Right lobe of liver (tissue), 6 donors: ENCODE measurements around the gene LMOD2. TPM values are rescaled to one million over a fixed set of nuclear protein-coding genes. Genes with fewer than 3 reads are reported as not detected.

Experiments used
- ATAC-seq, 4 donors: fragments of 200-7000 bp; cut with Tn5 transposase; one replicate each; pipeline ENCODE4 v1.9.1; 2020; ENCODE audit warnings: mild to moderate bottlenecking in 4 of 4, moderate library complexity in 4 of 4
- DNase-seq, 3 donors: peaks; one replicate each; pipeline ENCODE4 v3.0.0-alpha.2; 2020
- H3K27ac ChIP-seq, 3 donors: fragments of 200-600 bp; one replicate each; pipeline ENCODE4 v1.8.0; 2022
- H3K27me3 ChIP-seq, 2 donors: fragments of 200-600 bp; one replicate each; pipeline ENCODE4 v1.8.0; 2022
- H3K36me3 ChIP-seq, 4 donors: fragments of 200-600 bp; sonication (generic) in 1 of 4; one replicate each; pipeline versions ENCODE4 v1.5.1 to v1.8.0; 2017 to 2022; ENCODE audit warnings: control low read depth in 1 of 4
- H3K4me1 ChIP-seq, 4 donors: fragments of 200-600 bp; sonication (generic) in 1 of 4; one replicate each; pipeline versions ENCODE4 v1.5.1 to v1.8.0; 2017 to 2022; ENCODE audit warnings: control low read depth in 1 of 4
- H3K4me3 ChIP-seq, 3 donors: fragments of 200-600 bp; one replicate each; pipeline ENCODE4 v1.8.0; 2022
- H3K9me3 ChIP-seq, 4 donors: fragments of 200-600 bp; sonication (generic) in 1 of 4; one replicate each; pipeline versions ENCODE4 v1.5.1 to v1.8.0; 2017 to 2022; ENCODE audit warnings: control low read depth in 1 of 4
- CTCF ChIP-seq, 4 donors: fragments of 200-600 bp in 3 of 4; fragments of 450-650 bp in 1 of 4; IDR thresholded peaks; one replicate each; pipeline versions ENCODE4 v1.5.1 to v1.8.0; 2016 to 2022; ENCODE audit warnings: antibody characterized with exemption in 4 of 4, mild to moderate bottlenecking in 2 of 4
- POLR2A ChIP-seq: fragments of 450-650 bp; IDR thresholded peaks from one replicate; pipeline ENCODE4 v1.6.1; 2017; ENCODE audit warnings: antibody characterized with exemption, mild to moderate bottlenecking
- WGBS: methylation state at CpG from one replicate; pipeline ENCODE4 v1.1.6; 2018; ENCODE audit warnings: low coverage, low lambda C conversion rate; ENCODE audit not compliant: insufficient coverage; ENCODE audit errors: missing lambda C conversion rate; 5-methylcytosine and 5-hydroxymethylcytosine counted together
- intact Hi-C, 2 donors: fragments of 100-400 bp; cut with DNase I; formaldehyde crosslinking; loops; one replicate each; pipeline versions ENCODE4 v1.11.2 to v1.14.1; 2022
- total RNA-seq, 6 experiments: library from RNA; depleted of rRNA in 2 of 6; stranded (reverse); fragments of >200 nt in 2 of 6; fragmentation: NEBNext Ultra II Directional in 3 of 6; extraction: Animal tissue kit (Norgen Biotek cat#: 25700) in 3 of 6; gene quantifications; one replicate each; pipeline versions ENCODE4 v1.1.0 to v1.2.4, GENCODE V29; 2016 to 2023
- donor health status: DM: no; HTN: yes; CAD: no.
- donor health status: DM: no; HTN: no; CAD: no.
- donor health status: DM: no; HTN: no; CAD: no.
- donor health status: DM: no; HTN: yes; CAD: no.
- donor health status: DM: no; HTN: yes; CAD: no.

Gene LMOD2
- total RNA-seq, 6 experiments from 2014 or later, result 0.37 TPM; not detected in 5

DNA sequence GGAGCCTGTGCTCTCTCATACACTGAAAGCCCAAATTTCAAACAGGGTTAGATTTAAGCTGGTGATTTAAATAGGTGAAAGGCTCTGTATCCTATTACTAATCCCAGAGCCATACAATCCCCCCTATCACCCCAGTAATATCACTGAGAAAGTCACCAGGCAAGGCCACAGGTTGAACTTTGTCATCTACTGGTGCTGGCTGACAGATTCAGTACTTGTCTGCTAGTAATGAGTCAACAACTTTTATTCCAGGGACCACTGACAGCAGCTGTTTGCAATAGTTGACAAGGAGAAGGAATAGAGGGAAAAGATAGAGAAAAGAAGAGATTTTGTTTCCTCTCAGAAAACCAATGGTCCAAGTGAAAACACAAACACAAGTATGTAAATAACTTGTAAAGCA, 43.6 kb upstream of the LMOD2 start:
- no peaks in the 10 kb centered on the region for H3K27me3 ChIP-seq
- DNase-seq (no peak), ATAC-seq (peak in 2 of 4 donors; percentile 35 to 91)
- H3K36me3 ChIP-seq, result no peaks in the 10 kb centered on the region
- intact Hi-C loops, result no loop called here
- H3K27ac ChIP-seq, result no peak overlapping the region
- H3K4me1 ChIP-seq, result no peaks in the 10 kb centered on the region
- no peak for TF ChIP-seq POLR2A
- no peak for TF ChIP-seq CTCF (IDR thresholded peaks at IDR 0.05)
- no peaks in the 10 kb centered on the region for H3K9me3 ChIP-seq
- H3K4me3 ChIP-seq, result no peak overlapping the region

DNA sequence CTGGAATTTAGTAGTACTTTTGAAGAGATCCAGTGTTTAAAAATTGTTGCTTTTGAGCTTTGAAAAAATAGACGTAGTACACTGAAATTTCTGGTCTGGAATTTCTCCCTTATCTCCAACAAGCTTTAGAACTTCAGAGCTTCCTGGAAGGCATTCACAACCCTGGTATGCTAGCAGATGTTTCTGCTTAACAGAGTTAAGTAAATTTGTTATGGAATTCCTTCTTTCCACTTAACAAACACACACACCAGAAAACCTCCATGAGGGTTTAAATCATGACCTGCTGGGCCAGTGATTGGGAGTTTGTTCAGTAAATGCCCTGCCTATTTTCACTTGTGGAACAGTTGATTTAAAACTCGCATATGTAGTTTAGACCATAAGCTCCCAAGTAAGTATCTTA, 40.3 kb upstream of the LMOD2 start:
- no peaks in the 10 kb centered on the region for H3K27me3 ChIP-seq
- H3K4me3 ChIP-seq, result no peak overlapping the region
- ATAC-seq (no peak), DNase-seq (no peak)
- WGBS, result 55% methylated on average over 2 of the region's 2 CpGs
- intact Hi-C loops, result no loop called here
- no peaks in the 10 kb centered on the region for H3K4me1 ChIP-seq
- TF ChIP-seq POLR2A (no peak), CTCF (IDR thresholded peaks at IDR 0.05) (no peak)
- no peak overlapping the region for H3K27ac ChIP-seq
- no peaks in the 10 kb centered on the region for H3K9me3 ChIP-seq
- no peaks in the 10 kb centered on the region for H3K36me3 ChIP-seq

DNA sequence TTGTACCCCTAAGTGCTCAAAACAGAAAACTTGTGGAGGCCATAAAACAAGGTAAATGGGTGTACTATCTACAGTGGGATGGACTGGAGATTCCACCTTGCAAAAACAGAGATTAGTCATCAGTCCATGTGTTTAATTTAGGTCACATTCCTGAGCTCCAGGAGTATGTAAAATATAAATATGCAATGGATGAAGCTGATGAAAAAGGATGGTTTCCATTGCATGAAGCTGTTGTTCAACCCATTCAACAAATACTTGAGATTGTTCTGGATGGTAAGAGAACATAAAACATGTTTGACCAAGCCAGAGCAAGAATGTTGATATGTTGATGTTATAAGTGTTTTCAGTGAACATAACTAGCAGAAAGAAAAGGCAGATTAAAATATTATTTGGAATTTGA, 39.4 kb upstream of the LMOD2 start:
- no peak for TF ChIP-seq POLR2A
- TF ChIP-seq CTCF (IDR thresholded peaks at IDR 0.05), result no peak
- intact Hi-C loops, result no loop called here
- H3K27ac ChIP-seq, result no peak overlapping the region
- ATAC-seq (no peak), DNase-seq (no peak)
- no peaks in the 10 kb centered on the region for H3K36me3 ChIP-seq
- H3K4me3 ChIP-seq, result no peak overlapping the region
- no peaks in the 10 kb centered on the region for H3K27me3 ChIP-seq
- no peaks in the 10 kb centered on the region for H3K4me1 ChIP-seq
- H3K9me3 ChIP-seq, result no peaks in the 10 kb centered on the region

- intact Hi-C loops, result no loop called here
- no peak for ATAC-seq
- Histone ChIP-seq H3K27me3 (no peaks in the 10 kb centered on the region), H3K4me3 (no peak overlapping the region), H3K36me3 (no peaks in the 10 kb centered on the region), H3K4me1 (peaks cover 0 to 10% (median 0%) of the 10 kb centered on the region in 4 donors), H3K9me3 (no peaks in the 10 kb centered on the region), H3K27ac (no peak overlapping the region)
- no peak for DNase-seq
- WGBS, result 83% methylated on average over 4 of the region's 4 CpGs
- TF ChIP-seq CTCF (IDR thresholded peaks at IDR 0.05) (no peak), POLR2A (no peak)
Measured at GRCh38 chr7:123621707-123622106, 34.0 kb upstream of the LMOD2 start.

- Histone ChIP-seq H3K27ac (peak overlapping the region in 2 of 3 donors; percentile 12 to 39), H3K4me1 (peaks cover 0 to 10% (median 0%) of the 10 kb centered on the region in 4 donors), H3K4me3 (no peak overlapping the region), H3K9me3 (no peaks in the 10 kb centered on the region), H3K36me3 (no peaks in the 10 kb centered on the region), H3K27me3 (no peaks in the 10 kb centered on the region)
- ATAC-seq (peak; percentile 96 to 99 (median 98)), DNase-seq (peak in 1 of 3 donors; percentile 57)
- WGBS, result 57% methylated on average over 6 of the region's 6 CpGs
- intact Hi-C loops, result no loop called here
- TF ChIP-seq CTCF (IDR thresholded peaks at IDR 0.05), result no peak
- no peak for TF ChIP-seq POLR2A
Measured at GRCh38 chr7:123622660-123623386, 32.8 kb upstream of the LMOD2 start.
